Midbrain (tissue), 1 donor: ENCODE data around the gene ORC1.
A peak's percentile ranks its signal among the peaks of the same experiment; 100 is the strongest.

Experiments
- DNase-seq: peaks from one replicate; lab custom pipeline; 2025; lab: John Stamatoyannopoulos, UW

Gene ORC1

GRCh38 chr1:52404116-52404974, at the start of gene ORC1, which contains the start of gene PRPF38A:
Gene ORC1, minus strand, starts transcription at chr1:52404423. Its CDS starts 2,200 bp downstream, at chr1:52402223.
Gene PRPF38A, plus strand, starts transcription at chr1:52404602. Its CDS starts 148 bp downstream, at chr1:52404750.
- DNase-seq = peak; percentile 96

GRCh38 chr1:52444463-52444862, 40.2 kb upstream of the ORC1 start:
- no peak for DNase-seq

GRCh38 chr1:52439976-52440375, 35.8 kb upstream of the ORC1 start:
- no peak for DNase-seq

- no peak for DNase-seq
Measured at GRCh38 chr1:52436817-52437216, 32.6 kb upstream of the ORC1 start.

GRCh38 chr1:52435650-52436049, 31.4 kb upstream of the ORC1 start:
- no peak for DNase-seq

GRCh38 chr1:52435211-52435610, 31.0 kb upstream of the ORC1 start:
- DNase-seq = no peak

- no peak for DNase-seq
Measured at GRCh38 chr1:52432807-52433206, 28.6 kb upstream of the ORC1 start.

- DNase-seq = no peak
Measured at GRCh38 chr1:52427152-52427551, 22.9 kb upstream of the ORC1 start.

GRCh38 chr1:52426371-52426770, 22.1 kb upstream of the ORC1 start:
- peak; percentile 25 for DNase-seq

- DNase-seq = no peak
Measured at GRCh38 chr1:52424813-52425212, 20.6 kb upstream of the ORC1 start.

- no peak for DNase-seq
Measured at GRCh38 chr1:52424231-52424636, 20.0 kb upstream of the ORC1 start.

- no peak for DNase-seq
Measured at GRCh38 chr1:52423771-52424170, 19.5 kb upstream of the ORC1 start.

- no peak for DNase-seq
Measured at GRCh38 chr1:52423055-52423454, 18.8 kb upstream of the ORC1 start.

- DNase-seq = no peak
Measured at GRCh38 chr1:52420713-52421112, 16.5 kb upstream of the ORC1 start.

GRCh38 chr1:52416811-52417210, 12.6 kb upstream of the ORC1 start:
- DNase-seq = no peak

- DNase-seq = no peak
Measured at GRCh38 chr1:52414942-52415341, 10.7 kb upstream of the ORC1 start.

- no peak for DNase-seq
Measured at GRCh38 chr1:52413410-52413989, 9.3 kb upstream of the ORC1 start.

GRCh38 chr1:52404975-52405338, 734 bp upstream of the ORC1 start:
- no peak for DNase-seq

GRCh38 chr1:52403566-52404115, 582 bp downstream of the ORC1 start:
- no peak for DNase-seq

GRCh38 chr1:52402860-52403240, 1.4 kb downstream of the ORC1 start:
- DNase-seq = no peak

- no peak for DNase-seq
Measured at GRCh38 chr1:52400131-52400530, 4.1 kb downstream of the ORC1 start.

GRCh38 chr1:52399629-52400028, 4.6 kb downstream of the ORC1 start:
- DNase-seq = no peak

GRCh38 chr1:52393174-52393573, 11.0 kb downstream of the ORC1 start:
- no peak for DNase-seq
